K562 (cell line): ENCODE data around the gene RBP3. TPM values are rescaled to one million over a fixed set of nuclear protein-coding genes. Genes with fewer than 3 reads are reported as not detected.

Source experiments
- ATAC-seq: fragments of 200-7000 bp; cut with Tn5 transposase; 3 replicates; pipeline ENCODE4 v1.9.1; 2020; ENCODE audit warnings: moderate library complexity
- BruUV-seq: library from RNA; stranded (reverse); fragments of 400-500 nt; replicated peaks from 2 replicates; lab custom pipeline; 2021; lab: Mats Ljungman, UMichigan
- CTCF ChIA-PET: fragments of 300-600 bp; formaldehyde crosslinking; extraction: SDS; loops from one replicate; lab custom pipeline; 2021; ENCODE audit warnings: low intra/inter-chr PET ratio; lab: Yijun Ruan, JAX
- POLR2A ChIA-PET: fragments of 300-600, 350-650 bp; sonication (Branson Sonifier 250); formaldehyde crosslinking; extraction: SDS; loops from one replicate; lab custom pipeline; 2021; ENCODE audit warnings: antibody characterized with exemption, inconsistent platforms; lab: Yijun Ruan, JAX
- DNase-seq, 4 experiments: peaks; one replicate each; pipeline versions ENCODE4 v3.0.0 to v3.0.0-alpha.2; 2011 to 2018; ENCODE audit warnings: low spot score in 3 of 4, mixed read lengths in 3 of 4; ENCODE audit errors: extremely low read depth in 1 of 4
- FAIRE-seq: peaks from 2 replicates; lab custom pipeline; 2011; peaks lifted over from hg19 to GRCh38; lab: Jason Lieb, UNC
- H2AFZ ChIP-seq: 2 replicates; pipeline ENCODE4 v1.6.0; 2011; ENCODE audit warnings: low read depth, low read length, control low read depth, inconsistent platforms
- H3K27ac ChIP-seq: fragments of 200-600 bp; 3 replicates; pipeline ENCODE4 v1.8.0; 2011; ENCODE audit warnings: low read depth, mild to moderate bottlenecking, control low read depth, inconsistent platforms, low read length, moderate library complexity, mixed read lengths; ENCODE audit errors: extremely low read depth
- H3K27me3 ChIP-seq, 2 experiments: fragments of 300-600 bp in 1 of 2; 2 replicates in 1 of 2; 3 replicates in 1 of 2; pipeline versions ENCODE4 v1.6.0 to v1.8.0; 2011; ENCODE audit warnings: inconsistent platforms in 2 of 2, low read length in 2 of 2, mild to moderate bottlenecking in 1 of 2, mixed read lengths in 1 of 2, moderate library complexity in 1 of 2; ENCODE audit not compliant: control insufficient read depth in 2 of 2, insufficient read depth in 2 of 2
- H3K36me3 ChIP-seq: fragments of 300-600 bp; 3 replicates; pipeline ENCODE4 v1.8.0; 2011; ENCODE audit warnings: mild to moderate bottlenecking, low read length, inconsistent platforms; ENCODE audit not compliant: control insufficient read depth, insufficient read depth
- H3K4me1 ChIP-seq, 2 experiments: fragments of 200-600 bp in 1 of 2; replicated peaks in 1 of 2; 2 replicates in 1 of 2; 3 replicates in 1 of 2; pipeline versions ENCODE4 v1.5.1 to v1.8.0; 2011; ENCODE audit warnings: inconsistent platforms in 2 of 2, low read length in 2 of 2, mild to moderate bottlenecking in 1 of 2, mixed read lengths in 1 of 2, moderate library complexity in 1 of 2; ENCODE audit not compliant: control insufficient read depth in 2 of 2, insufficient read depth in 2 of 2
- H3K4me2 ChIP-seq: 2 replicates; pipeline ENCODE4 v1.6.1; 2011; ENCODE audit warnings: low read length, control low read depth, inconsistent platforms, mixed read lengths; ENCODE audit not compliant: insufficient read depth
- H3K4me3 ChIP-seq: fragments of 200-600 bp; sonication (generic), shearing (Covaris generic); 2 replicates; pipeline ENCODE4 v1.5.1; 2016; ENCODE audit warnings: control low read depth, inconsistent platforms
- H3K79me2 ChIP-seq: fragments of 200-600 bp; 3 replicates; pipeline ENCODE4 v1.8.0; 2011; ENCODE audit warnings: low read length, inconsistent platforms; ENCODE audit not compliant: control insufficient read depth, insufficient read depth
- H3K9ac ChIP-seq, 2 experiments: 2 replicates each; pipeline versions ENCODE4 v1.6.0 to v1.6.1; 2011; ENCODE audit warnings: low read depth in 2 of 2, low read length in 2 of 2, control low read depth in 1 of 2, inconsistent platforms in 1 of 2, mild to moderate bottlenecking in 1 of 2, mixed read lengths in 1 of 2; ENCODE audit not compliant: insufficient read depth in 1 of 2
- H3K9me1 ChIP-seq: one replicate; pipeline ENCODE4 v1.6.0; 2011; ENCODE audit warnings: inconsistent platforms, mild to moderate bottlenecking, low read length, moderate library complexity; ENCODE audit not compliant: control insufficient read depth, insufficient read depth
- H3K9me3 ChIP-seq: replicated peaks from 2 replicates; pipeline ENCODE4 v1.5.1; 2011; ENCODE audit warnings: low read depth, low read length, inconsistent platforms; ENCODE audit not compliant: control insufficient read depth, insufficient read depth
- H4K20me1 ChIP-seq: replicated peaks from 2 replicates; pipeline ENCODE4 v1.6.1; 2011; ENCODE audit warnings: low read length, inconsistent platforms, mixed read lengths; ENCODE audit not compliant: control insufficient read depth, insufficient read depth
- CC2D1A ChIP-seq: fragments of 450-650 bp; IDR thresholded peaks from 2 replicates; pipeline ENCODE4 v1.6.1; 2017; ENCODE audit warnings: mild to moderate bottlenecking
- NCOA4 ChIP-seq: fragments of 450-650 bp; IDR thresholded peaks from 2 replicates; pipeline ENCODE4 v1.6.1; 2018; ENCODE audit warnings: mild to moderate bottlenecking; ENCODE audit not compliant: partially characterized antibody
- NFRKB ChIP-seq: fragments of 450-650 bp; IDR thresholded peaks from 2 replicates; pipeline ENCODE4 v1.6.1; 2016; ENCODE audit warnings: low read depth
- SMARCE1 ChIP-seq: fragments of 450-650 bp; IDR thresholded peaks from 2 replicates; pipeline ENCODE4 v1.7.1; 2016; ENCODE audit warnings: mild to moderate bottlenecking
- ZBTB5 ChIP-seq: fragments of 450-650 bp; IDR thresholded peaks from 2 replicates; pipeline ENCODE4 v1.6.1; 2017; ENCODE audit warnings: antibody characterized with exemption
- ZC3H11A ChIP-seq: IDR thresholded peaks from 2 replicates; pipeline ENCODE4 v1.6.1; 2012; ENCODE audit warnings: low read depth, low read length, improper control_type of control experiment
- ZNF407 ChIP-seq: fragments of 450-650 bp; IDR thresholded peaks from 2 replicates; pipeline ENCODE4 v1.6.1; 2016; ENCODE audit warnings: low read depth
- WGBS: fragments of 100-300 bp; shearing (Covaris generic); methylation state at CpG from one replicate; pipeline ENCODE4 v1.1.6; 2016; ENCODE audit warnings: low coverage, mixed read lengths; ENCODE audit not compliant: insufficient coverage; ENCODE audit errors: missing lambda C conversion rate; 5-methylcytosine and 5-hydroxymethylcytosine counted together
- in situ Hi-C: fragments of 300-500 bp; cut with MboI; formaldehyde crosslinking; loops from 4 replicates; pipeline ENCODE4 v1.15.0; 2018; ENCODE audit warnings: inconsistent platforms, mixed read lengths
- intact Hi-C: fragments of 100-400 bp; cut with micrococcal nuclease; formaldehyde crosslinking; loops from 2 replicates; pipeline ENCODE4 v1.14.2; 2022
- polyA plus RNA-seq, 8 experiments: library from polyadenylated mRNA; depleted of rRNA in 4 of 8; stranded (reverse) in 5 of 8; unstranded in 3 of 8; fragments of >200 nt; fragmentation: Nextera tagmentation in 2 of 8; fragmentation: Illumina TruSeq in 1 of 8; extraction: Ambion mirVana in 2 of 8; extraction: Trizol in 1 of 8; gene quantifications; 2 replicates each; pipeline versions ENCODE4 v1.2.1 to v1.2.3, GENCODE V29; 2011 to 2014; ENCODE audit warnings: inconsistent platforms in 1 of 8, missing spikeins in 1 of 8
- total RNA-seq, 7 experiments: library from RNA; depleted of rRNA in 6 of 7; stranded (reverse); fragments of >200 nt in 6 of 7; fragmentation: Illumina TruSeq in 2 of 7; extraction: Trizol in 2 of 7; gene quantifications; 2 replicates each; pipeline versions ENCODE4 v1.2.1 to v1.2.3, GENCODE V29; 2011 to 2021; ENCODE audit warnings: low replicate concordance in 1 of 7

RBP3 gene
- total and polyA plus RNA-seq, 9 of the 15 experiments (the other 6 are each of a cell fraction or from before 2014, with no cell fraction given) = not detected

GRCh38 chr10:47381427-47382379 lies 33.5 kb downstream of the RBP3 start (continued):
- no peak for TF ChIP-seq ZBTB5

- Histone ChIP-seq H3K4me3 (peak overlapping the region; percentile 59), H3K4me1 (peaks cover 0 to 14% of the 10 kb centered on the region in 2 experiments; a peak in 3 of 5 replicates), H3K4me2 (peak overlapping the region; percentile 81), H3K9ac (peak overlapping the region in 1 of 2 experiments; percentile 73; a peak in 2 of 4 replicates), H3K9me3 (no peaks in the 10 kb centered on the region; the same call in 1 of the 2 replicates), H3K9me1 (no peaks in the 10 kb centered on the region), H3K27ac (no peak overlapping the region), H2AFZ (peak overlapping the region; percentile 92), H3K79me2 (no peaks in the 10 kb centered on the region), H3K27me3 (peaks cover 20 to 42% of the 10 kb centered on the region in 2 experiments), H4K20me1 (0 out of 2 replicates have a peak, but pooled peaks cover 4% of the 10 kb centered on the region), H3K36me3 (no peaks in the 10 kb centered on the region)
- intact Hi-C loops (no loop called here), in situ Hi-C loops (loop anchor here (5.0 kb wide), 2 partner anchors 1101 to 1276 kb away; no protein-coding TSS in a partner anchor)
- DNase-seq = no peak
- BruUV-seq = no TSS peak
- ATAC-seq = no peak
- POLR2A ChIA-PET = interaction anchor here (0.8 to 1.6 kb wide), 3 partner anchors 10 to 15 kb away, joined by 3 to 4 read pairs (median 3); no protein-coding TSS in a partner anchor
- 13% methylated on average over 9 of the region's 9 CpGs for WGBS
- CTCF ChIA-PET = no interaction called here
- no peak for FAIRE-seq
- TF ChIP-seq ZNF407 = peak; percentile 48; the same call in 1 of the 2 replicates
- no peak for TF ChIP-seq NCOA4
- TF ChIP-seq ZC3H11A = no peak
- TF ChIP-seq NFRKB = no peak
- 0 out of 2 replicates have a peak, but pooled peaks have one; percentile 17 for TF ChIP-seq CC2D1A
- no peak for TF ChIP-seq SMARCE1
Measured at GRCh38 chr10:47383261-47384147, 35.3 kb downstream of the RBP3 start.
